Activated effector memory CD4-positive, alpha-beta T cell treated with anti-CD3 and anti-CD28 coated beads, Interleukin-2, amount 50 U/mL, for 16 hours (primary cell): ENCODE results near the gene KLHDC8A.
"Not testable (repeated sequence)": the region's sequence is repeated elsewhere in the genome, so short reads cannot be mapped to it uniquely, and the experiment has no call there.

Experiments used
- DNase-seq: peaks from one replicate; pipeline ENCODE4 v3.0.0-alpha.2; 2020

KLHDC8A gene

DNA sequence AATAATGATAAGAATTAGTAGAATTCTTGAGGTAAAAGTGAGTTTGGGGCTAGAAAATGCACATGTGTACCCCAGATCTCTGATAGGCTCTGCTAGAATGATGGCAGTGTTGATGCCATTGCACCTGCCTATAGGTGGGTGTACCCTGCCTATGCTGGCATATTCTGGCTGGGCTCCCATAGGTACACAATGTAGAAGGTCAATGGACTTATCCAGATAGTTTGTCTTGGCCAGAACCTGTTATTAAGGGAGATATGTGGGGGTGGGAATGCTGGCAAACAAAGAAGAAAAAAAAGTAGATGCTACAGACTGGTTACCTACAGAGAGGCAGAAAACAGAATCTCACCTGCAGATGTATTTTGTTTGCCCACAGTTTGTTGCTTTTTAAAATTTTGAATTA is 14.1 kb upstream of the KLHDC8A start:
- DNase-seq, result no peak

GRCh38 chr1:205369701-205370123 is 13.0 kb upstream of the KLHDC8A start:
- no peak for DNase-seq

- DNase-seq, result no peak
These were observed 11.8 kb upstream of the KLHDC8A start for GRCh38 chr1:205368478-205368877.

DNA sequence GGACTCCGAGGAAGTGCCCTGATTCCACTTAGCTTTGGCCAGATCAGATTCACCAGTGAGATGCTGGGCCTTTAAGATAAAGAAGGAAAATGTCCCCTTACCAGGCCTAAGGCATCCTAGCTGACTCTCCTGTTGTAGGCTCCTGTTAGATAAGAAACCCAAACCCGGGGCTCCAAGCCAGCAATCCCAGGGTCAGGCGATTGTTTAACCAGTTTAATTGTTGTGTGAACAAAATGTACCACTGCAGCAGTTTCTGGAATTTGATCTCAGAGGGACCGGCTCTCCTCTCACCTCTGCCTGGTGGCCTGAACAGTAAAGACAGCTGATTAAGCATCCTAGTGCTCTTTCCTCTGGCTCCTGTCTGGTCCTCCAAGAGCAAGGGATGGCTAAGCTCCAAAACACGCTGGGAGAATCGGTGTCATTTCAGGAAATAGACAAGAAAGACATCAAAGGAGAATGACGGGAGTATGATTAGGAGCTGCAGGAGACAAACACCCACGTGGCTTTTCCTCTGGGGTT is 9.3 kb upstream of the KLHDC8A start:
- DNase-seq, result no peak

DNA sequence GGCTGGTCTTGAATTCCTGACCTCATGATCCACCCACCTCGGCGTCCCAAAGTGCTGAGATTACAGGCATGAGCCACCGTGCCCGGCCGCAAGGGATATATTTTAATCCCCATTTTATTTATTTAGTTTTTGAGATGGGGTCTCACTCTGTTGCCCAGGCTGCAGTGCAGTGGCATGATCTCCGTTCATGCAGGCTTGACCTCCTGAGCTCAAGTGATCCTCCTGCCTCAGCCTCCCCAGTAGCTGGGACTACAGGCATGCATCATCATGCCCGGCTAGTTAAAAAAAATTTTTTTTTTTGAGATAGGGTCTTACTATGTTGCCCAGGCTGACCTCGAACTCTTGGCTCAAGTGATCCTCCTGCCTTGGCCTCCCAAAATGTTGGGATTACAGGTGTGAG is 8.4 kb upstream of the KLHDC8A start:
- DNase-seq, result not testable (repeated sequence)

- DNase-seq, result no peak
These were observed 4.2 kb upstream of the KLHDC8A start for GRCh38 chr1:205360891-205361290.

GRCh38 chr1:205359771-205360565 is 3.2 kb upstream of the KLHDC8A start:
- no peak for DNase-seq

DNA sequence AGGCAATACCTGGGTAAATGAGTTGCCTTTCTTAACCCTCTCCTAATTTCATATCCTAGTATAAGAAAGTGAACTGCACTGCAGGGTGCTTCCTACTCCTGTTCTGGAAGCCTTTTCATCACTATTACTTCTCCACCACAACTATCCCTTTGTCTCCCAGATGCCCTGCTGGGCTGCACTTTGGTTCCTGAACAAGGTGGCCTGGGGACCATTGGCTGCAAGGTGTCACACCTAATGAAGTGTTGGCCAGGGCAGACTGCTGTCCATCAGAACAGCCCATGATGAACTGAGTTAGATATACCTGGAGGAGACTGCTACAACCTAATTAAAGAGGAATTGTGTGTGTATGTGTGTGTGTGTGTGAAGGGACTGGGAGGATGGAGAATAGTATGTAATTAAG is 1.9 kb upstream of the KLHDC8A start:
- DNase-seq, result no peak

- no peak for DNase-seq
These were observed 845 bp upstream of the KLHDC8A start for GRCh38 chr1:205357567-205357966.

DNA sequence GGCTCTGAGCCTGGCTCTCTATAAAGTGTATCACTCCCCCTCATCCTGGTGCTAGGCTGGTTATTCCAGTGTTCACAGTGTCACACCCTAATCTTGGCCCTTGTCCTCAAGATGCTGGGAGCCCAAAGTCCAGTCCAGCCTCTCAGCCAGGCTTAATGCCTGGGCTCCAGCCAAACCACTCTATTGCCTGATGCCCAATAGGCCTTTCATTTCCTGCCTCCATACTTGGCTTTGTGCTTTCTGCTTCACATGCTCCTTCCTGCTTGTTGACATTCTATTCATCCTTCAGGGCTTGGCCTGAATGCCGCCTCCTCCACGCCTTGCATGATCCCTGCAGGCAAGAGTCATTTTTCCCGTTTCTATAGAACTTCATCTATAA is 1.7 kb downstream of the KLHDC8A start:
- no peak for DNase-seq

- DNase-seq, result peak; percentile 78
These were observed 2.3 kb downstream of the KLHDC8A start for GRCh38 chr1:205354259-205355074.

DNA sequence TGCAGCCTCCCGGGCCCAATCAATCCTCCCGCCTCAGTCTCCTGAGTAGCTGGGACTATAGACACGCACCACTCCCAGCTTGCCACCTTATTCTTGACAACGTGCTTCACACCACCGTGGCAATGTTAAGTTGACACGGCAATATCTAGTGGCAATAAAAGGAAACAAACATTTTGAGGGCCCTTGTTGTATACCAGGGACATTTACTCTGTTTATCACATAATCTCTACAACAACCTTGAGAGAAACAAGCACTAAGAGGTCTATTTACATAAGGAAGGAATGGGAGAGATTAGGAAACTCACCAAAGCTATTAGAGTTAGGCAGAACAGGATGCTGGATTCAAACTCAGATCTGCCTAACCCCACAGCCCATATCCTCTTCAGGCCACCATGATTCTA is 3.1 kb downstream of the KLHDC8A start:
- no peak for DNase-seq

DNA sequence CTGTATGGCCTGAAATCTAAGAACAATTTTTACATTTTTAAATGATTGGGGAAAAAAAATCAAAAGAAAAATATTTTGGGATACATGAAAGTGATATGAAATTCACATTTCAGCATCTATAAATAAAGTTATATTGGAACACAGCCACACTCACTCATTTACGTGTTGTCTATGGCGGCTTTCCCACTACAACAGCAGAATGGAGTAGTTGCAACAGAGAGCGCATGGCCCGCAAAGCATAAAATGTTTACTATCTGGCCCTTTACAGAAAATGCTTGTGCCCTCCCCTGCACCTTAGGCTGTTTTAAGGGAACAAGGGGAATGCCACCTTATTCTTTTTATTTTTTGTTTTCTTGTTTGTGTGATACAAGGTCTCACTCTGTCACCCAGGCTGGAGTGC is 3.5 kb downstream of the KLHDC8A start:
- no peak for DNase-seq

GRCh38 chr1:205351984-205352713 is 4.6 kb downstream of the KLHDC8A start:
- no peak for DNase-seq

- no peak for DNase-seq
These were observed 6.0 kb downstream of the KLHDC8A start for GRCh38 chr1:205350691-205351141.

- no peak for DNase-seq
These were observed 6.6 kb downstream of the KLHDC8A start for GRCh38 chr1:205350124-205350523.

DNA sequence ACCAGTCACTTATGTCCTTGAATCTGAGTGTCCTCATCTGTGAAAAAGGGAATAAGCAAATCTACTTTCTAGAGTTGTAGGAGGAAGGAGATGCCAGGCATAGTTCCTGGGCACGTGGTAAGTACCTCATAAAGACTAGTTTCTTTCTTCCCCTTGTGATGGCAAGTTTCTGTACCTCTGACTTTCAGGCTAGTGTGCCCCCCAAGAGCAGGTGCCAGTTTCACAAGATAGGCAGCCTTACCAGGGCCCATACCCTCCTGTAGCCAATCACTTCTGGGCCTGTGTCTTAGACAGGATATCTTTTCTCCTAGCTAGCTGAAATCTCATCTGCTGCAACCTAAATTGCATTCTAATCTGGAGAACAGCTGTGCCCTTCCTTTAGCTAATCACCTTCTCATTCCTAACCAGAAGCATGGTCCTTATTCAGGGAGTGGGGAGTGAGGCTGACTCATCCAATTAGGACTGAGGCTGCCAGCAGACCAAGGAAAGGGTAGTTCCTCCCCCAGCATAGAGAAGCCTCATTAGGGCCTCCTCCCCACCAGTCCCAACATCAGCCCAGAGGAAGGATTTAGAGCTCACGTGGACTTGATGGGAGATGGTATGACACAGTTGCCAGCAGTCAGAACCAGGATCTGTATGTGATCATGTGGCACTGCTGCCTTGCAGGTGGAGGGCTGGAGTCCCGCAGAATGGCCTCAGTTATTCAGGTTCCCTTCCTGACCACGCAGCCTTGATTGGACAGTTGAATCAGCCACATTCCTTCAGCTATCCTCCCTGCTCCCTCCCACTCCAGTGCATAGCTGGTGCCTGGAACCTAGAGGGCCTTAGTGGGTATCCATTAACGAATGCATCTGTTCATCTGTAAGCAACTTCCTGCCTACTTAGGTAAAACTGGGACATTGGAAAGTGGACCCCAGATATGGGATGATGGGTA is 7.9 kb downstream of the KLHDC8A start:
- no peak for DNase-seq

DNA sequence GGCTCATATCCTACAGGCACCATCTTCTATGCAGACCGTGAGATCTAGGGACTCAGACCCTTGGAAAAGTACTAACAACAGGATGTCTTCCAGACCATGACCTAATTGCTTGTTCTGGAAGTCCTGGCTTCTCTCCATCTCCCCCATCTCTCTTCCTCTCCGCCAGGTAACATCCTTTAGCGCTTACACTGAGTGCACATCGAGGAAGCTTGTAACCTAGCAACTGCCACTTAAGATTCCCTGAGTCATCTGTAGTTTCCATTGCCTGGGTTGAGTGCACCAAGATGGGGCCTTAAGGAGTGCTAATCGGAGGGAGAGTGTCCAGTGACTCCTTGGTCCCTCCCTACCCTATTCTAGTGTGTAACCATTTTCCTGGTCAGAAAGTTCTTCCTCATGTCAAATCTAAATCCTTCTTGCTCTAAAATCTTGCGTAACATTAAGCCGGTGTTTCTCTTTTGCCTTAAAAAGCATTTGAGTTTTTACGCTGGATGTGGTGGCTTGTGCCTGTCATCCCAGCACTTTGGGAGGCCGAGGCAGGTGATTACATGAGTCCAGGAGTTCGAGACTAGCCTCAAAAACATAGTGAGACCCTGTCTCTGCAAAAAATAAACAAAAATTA is 9.7 kb downstream of the KLHDC8A start:
- no peak for DNase-seq

GRCh38 chr1:205345761-205346160 is 11.0 kb downstream of the KLHDC8A start:
- no peak for DNase-seq

- DNase-seq, result peak; percentile 80
These were observed 12.4 kb downstream of the KLHDC8A start for GRCh38 chr1:205344066-205344928.
